OCI-LY7 (cell line): Measurements from ENCODE around the gene MLLT3. TPM values are rescaled to one million over a fixed set of nuclear protein-coding genes. Genes with fewer than 3 reads are reported as not detected.

Experiments
- BruUV-seq: library from RNA; stranded (reverse); fragments of 400-500 nt; replicated peaks from 2 replicates; lab custom pipeline; 2021; lab: Mats Ljungman, UMichigan
- CTCF ChIA-PET: fragments of 300-600 bp; sonication (Branson Sonifier 250); formaldehyde crosslinking; loops from one replicate; lab custom pipeline; 2022; ENCODE audit warnings: antibody characterized with exemption; ENCODE audit not compliant: unreplicated experiment; lab: Charles Lee
- POLR2A ChIA-PET: fragments of 300-600 bp; sonication (Branson Sonifier 250); formaldehyde crosslinking; loops from one replicate; lab custom pipeline; 2022; ENCODE audit warnings: antibody characterized with exemption; lab: Charles Lee
- DNase-seq: peaks from one replicate; pipeline ENCODE4 v3.0.0-alpha.2; 2015; ENCODE audit warnings: low spot score
- H2AFZ ChIP-seq: fragments of 200-600 bp; sonication (generic), shearing (Covaris generic); 2 replicates; pipeline ENCODE4 v1.6.1; 2014; ENCODE audit warnings: mild to moderate bottlenecking, antibody characterized with exemption, low read length, moderate library complexity
- H3K27ac ChIP-seq: fragments of 200-600 bp; sonication (generic); 2 replicates; pipeline ENCODE4 v1.5.1; 2014; ENCODE audit warnings: mixed run types, low read depth, mild to moderate bottlenecking, moderate library complexity, low read length, inconsistent platforms; ENCODE audit not compliant: poor library complexity, severe bottlenecking
- H3K36me3 ChIP-seq: fragments of 200-600 bp; sonication (generic); 2 replicates; pipeline ENCODE4 v1.6.1; 2014; ENCODE audit warnings: mild to moderate bottlenecking, antibody characterized with exemption, low read length, moderate library complexity, mixed read lengths; ENCODE audit not compliant: insufficient read depth
- H3K4me1 ChIP-seq: fragments of 200-600 bp; sonication (generic); 2 replicates; pipeline ENCODE4 v1.5.1; 2014; ENCODE audit warnings: mild to moderate bottlenecking, low read length; ENCODE audit not compliant: insufficient read depth, poor library complexity, severe bottlenecking
- H3K4me2 ChIP-seq: fragments of 200-600 bp; sonication (generic); 2 replicates; pipeline ENCODE4 v1.6.1; 2014; ENCODE audit warnings: mild to moderate bottlenecking, low read length
- H3K4me3 ChIP-seq: fragments of 200-600 bp; sonication (generic); 2 replicates; pipeline ENCODE4 v1.5.1; 2014; ENCODE audit warnings: mild to moderate bottlenecking, low read depth, low read length; ENCODE audit not compliant: poor library complexity, severe bottlenecking
- H3K79me2 ChIP-seq: fragments of 200-600 bp; sonication (generic); 2 replicates; pipeline ENCODE4 v1.6.1; 2016; ENCODE audit warnings: low read depth, mild to moderate bottlenecking, low read length, moderate library complexity, mixed read lengths; ENCODE audit not compliant: insufficient read depth
- H3K9me2 ChIP-seq: fragments of 200-600 bp; sonication (generic); 2 replicates; pipeline ENCODE4 v1.6.1; 2016; ENCODE audit warnings: mild to moderate bottlenecking, low read length, mixed read lengths; ENCODE audit not compliant: insufficient read depth
- H3K9me3 ChIP-seq: fragments of 200-600 bp; sonication (generic); 2 replicates; pipeline ENCODE4 v1.6.1; 2014; ENCODE audit warnings: mild to moderate bottlenecking, mixed run types, low read length, mixed read lengths
- H4K20me1 ChIP-seq: fragments of 200-600 bp; sonication (generic); 2 replicates; pipeline ENCODE4 v1.6.1; 2014; ENCODE audit warnings: mild to moderate bottlenecking, antibody characterized with exemption, low read length, moderate library complexity, mixed read lengths; ENCODE audit not compliant: insufficient read depth
- EZH2phosphoT487 ChIP-seq: fragments of 200-600 bp; sonication (generic); IDR thresholded peaks from 2 replicates; pipeline ENCODE4 v1.6.1; 2018; ENCODE audit warnings: low read depth, borderline replicate concordance, mild to moderate bottlenecking, mixed run types, antibody characterized with exemption, low read length, moderate library complexity, mixed read lengths
- intact Hi-C: fragments of 100-400 bp; cut with micrococcal nuclease; formaldehyde crosslinking; loops from one replicate; pipeline ENCODE4 v1.10.0; 2022; ENCODE audit not compliant: unreplicated experiment
- total RNA-seq, 2 experiments: library from RNA; depleted of rRNA in 1 of 2; stranded (reverse); fragments of >200 nt in 1 of 2; shearing (Covaris generic) in 1 of 2; gene quantifications; 2 replicates each; pipeline ENCODE4 v1.2.3, GENCODE V29; 2014 to 2022
- TF ChIP-seq, protein P1 (sequence below): fragments of 200-600 bp; sonication (generic); conservative IDR thresholded peaks from 2 replicates; pipeline ENCODE4 v1.5.1; 2014; ENCODE audit warnings: mild to moderate bottlenecking, antibody characterized with exemption, low read length, moderate library complexity, mixed read lengths

The MLLT3 gene
- total RNA-seq, 2 experiments from 2014 or later = 7.1 to 9.9 TPM

GRCh38 chr9:20321423-20322082 lies 300.7 kb downstream of the MLLT3 start:
- H3K4me1 ChIP-seq = no peaks in the 10 kb centered on the region
- no peaks in the 10 kb centered on the region for H3K9me2 ChIP-seq
- H3K4me2 ChIP-seq = no peak overlapping the region
- no peaks in the 10 kb centered on the region for H3K79me2 ChIP-seq
- ChIA-PET CTCF (no interaction called here), POLR2A (interaction anchor here (0.5 to 1.7 kb wide), 7 partner anchors 10 to 1291 kb away, joined by 3 to 5 read pairs (median 3); no protein-coding TSS in a partner anchor)
- no TSS peak for BruUV-seq
- H3K9me3 ChIP-seq = no peaks in the 10 kb centered on the region
- TF ChIP-seq, protein P1, sequence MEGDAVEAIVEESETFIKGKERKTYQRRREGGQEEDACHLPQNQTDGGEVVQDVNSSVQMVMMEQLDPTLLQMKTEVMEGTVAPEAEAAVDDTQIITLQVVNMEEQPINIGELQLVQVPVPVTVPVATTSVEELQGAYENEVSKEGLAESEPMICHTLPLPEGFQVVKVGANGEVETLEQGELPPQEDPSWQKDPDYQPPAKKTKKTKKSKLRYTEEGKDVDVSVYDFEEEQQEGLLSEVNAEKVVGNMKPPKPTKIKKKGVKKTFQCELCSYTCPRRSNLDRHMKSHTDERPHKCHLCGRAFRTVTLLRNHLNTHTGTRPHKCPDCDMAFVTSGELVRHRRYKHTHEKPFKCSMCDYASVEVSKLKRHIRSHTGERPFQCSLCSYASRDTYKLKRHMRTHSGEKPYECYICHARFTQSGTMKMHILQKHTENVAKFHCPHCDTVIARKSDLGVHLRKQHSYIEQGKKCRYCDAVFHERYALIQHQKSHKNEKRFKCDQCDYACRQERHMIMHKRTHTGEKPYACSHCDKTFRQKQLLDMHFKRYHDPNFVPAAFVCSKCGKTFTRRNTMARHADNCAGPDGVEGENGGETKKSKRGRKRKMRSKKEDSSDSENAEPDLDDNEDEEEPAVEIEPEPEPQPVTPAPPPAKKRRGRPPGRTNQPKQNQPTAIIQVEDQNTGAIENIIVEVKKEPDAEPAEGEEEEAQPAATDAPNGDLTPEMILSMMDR = no peak
- no peak for TF ChIP-seq EZH2phosphoT487
- no peaks in the 10 kb centered on the region for H4K20me1 ChIP-seq
- no peak for DNase-seq
- H3K27ac ChIP-seq = no peak overlapping the region
- no peaks in the 10 kb centered on the region for H3K36me3 ChIP-seq
- intact Hi-C loops = no loop called here
- H2AFZ ChIP-seq = no peak overlapping the region
- no peak overlapping the region for H3K4me3 ChIP-seq

GRCh38 chr9:20320921-20321320 lies 301.4 kb downstream of the MLLT3 start:
- ChIA-PET POLR2A (interaction anchor here (1.0 to 1.5 kb wide), 4 partner anchors 10 to 27 kb away, joined by 3 to 5 read pairs (median 4); no protein-coding TSS in a partner anchor), CTCF (no interaction called here)
- Histone ChIP-seq H3K27ac (no peak overlapping the region), H3K4me3 (no peak overlapping the region), H3K9me2 (no peaks in the 10 kb centered on the region), H3K9me3 (no peaks in the 10 kb centered on the region), H3K4me1 (no peaks in the 10 kb centered on the region), H3K4me2 (no peak overlapping the region), H3K36me3 (no peaks in the 10 kb centered on the region), H4K20me1 (no peaks in the 10 kb centered on the region), H2AFZ (no peak overlapping the region), H3K79me2 (no peaks in the 10 kb centered on the region)
- TF ChIP-seq EZH2phosphoT487 = no peak
- TF ChIP-seq, protein P1 = no peak
- intact Hi-C loops = no loop called here
- no peak for DNase-seq
- no TSS peak for BruUV-seq

DNA sequence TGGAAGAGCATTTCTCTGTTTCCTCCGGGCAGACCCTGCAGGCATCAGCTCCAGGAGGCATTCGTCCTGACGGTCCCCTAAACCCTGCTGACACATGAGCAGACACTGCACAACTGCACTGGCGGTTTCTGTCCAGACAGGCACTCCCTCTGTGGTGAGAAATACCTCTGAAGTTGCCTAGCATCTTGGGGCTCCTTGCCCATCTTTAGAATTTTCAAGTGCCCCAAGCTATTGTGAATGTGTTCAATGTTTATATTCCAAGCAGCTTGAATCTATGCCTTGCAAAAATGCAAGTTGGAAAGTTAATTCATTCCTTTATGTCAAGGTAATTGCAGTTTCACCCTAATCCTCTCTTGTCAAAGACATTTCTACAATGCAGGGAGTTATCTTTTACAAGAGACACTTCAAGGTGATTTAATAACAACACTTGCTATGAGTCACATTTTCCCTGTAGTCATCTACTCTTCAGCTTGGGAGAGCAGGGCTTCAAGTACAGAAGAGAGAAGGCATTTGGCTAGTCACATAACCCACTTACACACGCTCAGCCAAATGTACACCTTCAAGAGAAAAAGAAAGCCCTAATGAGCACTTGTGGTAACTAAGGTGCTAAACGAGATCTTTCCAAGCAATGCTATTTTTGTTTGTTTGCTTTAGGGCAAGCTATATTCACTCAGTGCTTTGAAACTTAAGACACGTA lies 302.5 kb downstream of the MLLT3 start:
- H2AFZ ChIP-seq = no peak overlapping the region
- TF ChIP-seq EZH2phosphoT487 = no peak
- TF ChIP-seq, protein P1 = no peak
- H3K36me3 ChIP-seq = no peaks in the 10 kb centered on the region
- POLR2A ChIA-PET = interaction anchor here (0.7 to 1.5 kb wide), 2 partner anchors 9 to 28 kb away, joined by 3 to 5 read pairs; no protein-coding TSS in a partner anchor
- intact Hi-C loops = no loop called here
- CTCF ChIA-PET = no interaction called here
- H3K4me2 ChIP-seq = no peak overlapping the region
- no peak overlapping the region for H3K27ac ChIP-seq
- H4K20me1 ChIP-seq = no peaks in the 10 kb centered on the region
- no peak overlapping the region for H3K4me3 ChIP-seq
- no peak for DNase-seq
- no TSS peak for BruUV-seq
- no peaks in the 10 kb centered on the region for H3K9me3 ChIP-seq
- H3K9me2 ChIP-seq = no peaks in the 10 kb centered on the region
- no peaks in the 10 kb centered on the region for H3K4me1 ChIP-seq
- H3K79me2 ChIP-seq = no peaks in the 10 kb centered on the region
